Measurements from ENCODE around the gene SMARCAL1. TPM values are rescaled to one million over a fixed set of nuclear protein-coding genes. Genes with fewer than 3 reads are reported as not detected.

Gene SMARCAL1
- total RNA-seq, 1 experiment from 2014 or later: 26.4 TPM

DNA sequence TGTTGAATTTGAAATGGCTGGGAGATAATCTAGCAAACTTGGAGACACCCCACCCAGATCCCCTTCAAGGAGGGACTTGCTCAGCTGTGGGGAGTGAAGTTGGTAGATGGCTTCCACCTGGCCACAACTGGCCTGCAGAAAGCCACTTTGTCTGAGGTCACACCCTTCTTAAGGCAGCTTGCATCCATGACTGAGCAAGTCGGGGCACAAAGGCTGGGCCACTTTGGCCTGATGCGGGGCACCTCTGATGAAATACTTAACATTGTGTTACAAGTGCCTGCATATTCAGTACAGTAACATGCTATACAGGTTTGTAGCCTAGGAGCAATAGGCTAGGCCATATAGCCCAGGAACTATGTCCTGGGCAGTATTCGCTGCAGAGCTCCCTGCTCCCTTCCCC, 73.0 kb downstream of the SMARCAL1 start:
- in situ Hi-C loops (cut with HindIII; ENCODE audit: low pct_unique_long_range_greater_than_20kb, low sequenced_read_pairs): no loop called here
- H3K9me3 ChIP-seq (ENCODE audit: control insufficient read depth, insufficient read depth, low read depth, low read length): no peaks in the 10 kb centered on the region
- ChIA-PET POLR2A (no interaction called here), CTCF (no interaction called here)
- H3K27me3 ChIP-seq (ENCODE audit: control insufficient read depth, insufficient read depth, low read length): no peaks in the 10 kb centered on the region
- TF ChIP-seq, protein P1, sequence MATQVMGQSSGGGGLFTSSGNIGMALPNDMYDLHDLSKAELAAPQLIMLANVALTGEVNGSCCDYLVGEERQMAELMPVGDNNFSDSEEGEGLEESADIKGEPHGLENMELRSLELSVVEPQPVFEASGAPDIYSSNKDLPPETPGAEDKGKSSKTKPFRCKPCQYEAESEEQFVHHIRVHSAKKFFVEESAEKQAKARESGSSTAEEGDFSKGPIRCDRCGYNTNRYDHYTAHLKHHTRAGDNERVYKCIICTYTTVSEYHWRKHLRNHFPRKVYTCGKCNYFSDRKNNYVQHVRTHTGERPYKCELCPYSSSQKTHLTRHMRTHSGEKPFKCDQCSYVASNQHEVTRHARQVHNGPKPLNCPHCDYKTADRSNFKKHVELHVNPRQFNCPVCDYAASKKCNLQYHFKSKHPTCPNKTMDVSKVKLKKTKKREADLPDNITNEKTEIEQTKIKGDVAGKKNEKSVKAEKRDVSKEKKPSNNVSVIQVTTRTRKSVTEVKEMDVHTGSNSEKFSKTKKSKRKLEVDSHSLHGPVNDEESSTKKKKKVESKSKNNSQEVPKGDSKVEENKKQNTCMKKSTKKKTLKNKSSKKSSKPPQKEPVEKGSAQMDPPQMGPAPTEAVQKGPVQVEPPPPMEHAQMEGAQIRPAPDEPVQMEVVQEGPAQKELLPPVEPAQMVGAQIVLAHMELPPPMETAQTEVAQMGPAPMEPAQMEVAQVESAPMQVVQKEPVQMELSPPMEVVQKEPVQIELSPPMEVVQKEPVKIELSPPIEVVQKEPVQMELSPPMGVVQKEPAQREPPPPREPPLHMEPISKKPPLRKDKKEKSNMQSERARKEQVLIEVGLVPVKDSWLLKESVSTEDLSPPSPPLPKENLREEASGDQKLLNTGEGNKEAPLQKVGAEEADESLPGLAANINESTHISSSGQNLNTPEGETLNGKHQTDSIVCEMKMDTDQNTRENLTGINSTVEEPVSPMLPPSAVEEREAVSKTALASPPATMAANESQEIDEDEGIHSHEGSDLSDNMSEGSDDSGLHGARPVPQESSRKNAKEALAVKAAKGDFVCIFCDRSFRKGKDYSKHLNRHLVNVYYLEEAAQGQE (IDR thresholded peaks at IDR 0.05; ENCODE audit: insufficient read depth in 1 of 2, low read depth in 2 of 2, low read length in 1 of 2): no peak
- TF ChIP-seq SIN3A (IDR thresholded peaks at IDR 0.05; ENCODE audit: borderline replicate concordance, insufficient read depth, low read depth, low read length): no peak
- no peak for TF ChIP-seq CTCF (IDR thresholded peaks at IDR 0.05)
- TF ChIP-seq POLR2AphosphoS5 (IDR thresholded peaks at IDR 0.05; ENCODE audit: low read depth, low read length): no peak
- TF ChIP-seq TCF7L2 (IDR thresholded peaks at IDR 0.05; ENCODE audit: low read depth, low read length): no peak
- no peak overlapping the region for H3K27ac ChIP-seq (ENCODE audit: low read length)
- peaks cover 3% of the 10 kb centered on the region; the same call in 1 of the 2 replicates for H3K36me3 ChIP-seq (ENCODE audit: control insufficient read depth, insufficient read depth, low read length)
- intact Hi-C loops (cut with micrococcal nuclease; ENCODE audit: unreplicated experiment): no loop called here
- ATAC-seq (no peak), DNase-seq (ENCODE audit: low read depth, low spot score) (no peak)
- H3K4me1 ChIP-seq (ENCODE audit: control insufficient read depth, insufficient read depth, low read length): no peaks in the 10 kb centered on the region
- H3K4me3 ChIP-seq (ENCODE audit: low read depth in 2 of 2, low read length in 2 of 2): no peak overlapping the region
- no TSS peak for BruUV-seq (replicated peaks)

- Histone ChIP-seq H3K36me3 (ENCODE audit: control insufficient read depth, insufficient read depth, low read length) (peaks cover 3% of the 10 kb centered on the region; the same call in 1 of the 2 replicates), H3K4me3 (ENCODE audit: low read depth in 2 of 2, low read length in 2 of 2) (no peak overlapping the region), H3K27me3 (ENCODE audit: control insufficient read depth, insufficient read depth, low read length) (no peaks in the 10 kb centered on the region), H3K9me3 (ENCODE audit: control insufficient read depth, insufficient read depth, low read depth, low read length) (no peaks in the 10 kb centered on the region), H3K4me1 (ENCODE audit: control insufficient read depth, insufficient read depth, low read length) (no peaks in the 10 kb centered on the region), H3K27ac (ENCODE audit: low read length) (no peak overlapping the region)
- CTCF ChIA-PET: no interaction called here
- POLR2A ChIA-PET: no interaction called here
- in situ Hi-C loops (cut with HindIII; ENCODE audit: low pct_unique_long_range_greater_than_20kb, low sequenced_read_pairs) (no loop called here), intact Hi-C loops (cut with micrococcal nuclease; ENCODE audit: unreplicated experiment) (no loop called here)
- no peak for TF ChIP-seq CTCF (IDR thresholded peaks at IDR 0.05)
- no peak for TF ChIP-seq POLR2AphosphoS5 (IDR thresholded peaks at IDR 0.05; ENCODE audit: low read depth, low read length)
- no peak for TF ChIP-seq TCF7L2 (IDR thresholded peaks at IDR 0.05; ENCODE audit: low read depth, low read length)
- TF ChIP-seq, protein P1 (IDR thresholded peaks at IDR 0.05; ENCODE audit: insufficient read depth in 1 of 2, low read depth in 2 of 2, low read length in 1 of 2): no peak
- no peak for TF ChIP-seq SIN3A (IDR thresholded peaks at IDR 0.05; ENCODE audit: borderline replicate concordance, insufficient read depth, low read depth, low read length)
- BruUV-seq (replicated peaks): no TSS peak
- ATAC-seq (no peak), DNase-seq (ENCODE audit: low read depth, low spot score) (no peak)
These were observed 73.5 kb downstream of the SMARCAL1 start for GRCh38 chr2:216485745-216486144.
